Sigmoid colon (tissue), 4 donors: ENCODE data around the gene AFF4.

Experiments
- CTCF ChIP-seq, 4 experiments: fragments of 450-650 bp in 3 of 4; fragments of 200-600 bp in 1 of 4; IDR thresholded peaks; one replicate each; pipeline ENCODE4 v1.5.1; 2016 to 2019; ENCODE audit warnings: antibody characterized with exemption in 4 of 4, mild to moderate bottlenecking in 3 of 4, moderate library complexity in 2 of 4
- EP300 ChIP-seq, 4 donors: sonication (generic); formaldehyde crosslinking; IDR thresholded peaks; one replicate each; pipeline ENCODE4 v1.6.1; 2017; ENCODE audit warnings: antibody characterized with exemption in 4 of 4
- POLR2A ChIP-seq, 2 donors: fragments of 450-650 bp; IDR thresholded peaks; one replicate each; pipeline ENCODE4 v1.6.1; 2016; ENCODE audit warnings: antibody characterized with exemption in 2 of 2, mild to moderate bottlenecking in 2 of 2, moderate library complexity in 2 of 2

DNA sequence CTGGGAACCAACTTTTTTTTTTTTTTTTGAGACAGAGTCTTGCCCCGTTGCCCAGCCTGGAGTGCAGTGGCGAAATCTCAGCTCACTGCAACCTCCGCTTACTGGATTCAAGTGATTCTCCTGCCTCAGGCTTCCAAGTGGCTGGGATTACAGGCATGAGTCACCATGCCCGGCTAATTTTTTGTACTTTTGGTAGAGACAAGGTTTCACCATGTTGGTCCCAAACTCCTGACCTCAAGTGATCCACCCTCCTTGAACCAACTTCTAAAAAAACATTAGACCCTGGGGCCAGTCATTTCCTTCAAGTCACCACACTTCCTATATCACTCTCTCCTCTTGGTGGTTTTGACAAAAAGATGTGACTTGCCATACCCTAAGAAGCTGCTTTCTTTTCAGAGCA lies 122.1 kb downstream of the AFF4 start:
- TF ChIP-seq POLR2A (IDR thresholded peaks at IDR 0.05) (no peak), CTCF (IDR thresholded peaks at IDR 0.05) (no peak), EP300 (IDR thresholded peaks at IDR 0.05) (no peak)
